ENCODE measurements around the gene MRPS7.
"Not testable (repeated sequence)": the region's sequence is repeated elsewhere in the genome, so short reads cannot be mapped to it uniquely, and the experiment has no call there.

The MRPS7 gene

DNA sequence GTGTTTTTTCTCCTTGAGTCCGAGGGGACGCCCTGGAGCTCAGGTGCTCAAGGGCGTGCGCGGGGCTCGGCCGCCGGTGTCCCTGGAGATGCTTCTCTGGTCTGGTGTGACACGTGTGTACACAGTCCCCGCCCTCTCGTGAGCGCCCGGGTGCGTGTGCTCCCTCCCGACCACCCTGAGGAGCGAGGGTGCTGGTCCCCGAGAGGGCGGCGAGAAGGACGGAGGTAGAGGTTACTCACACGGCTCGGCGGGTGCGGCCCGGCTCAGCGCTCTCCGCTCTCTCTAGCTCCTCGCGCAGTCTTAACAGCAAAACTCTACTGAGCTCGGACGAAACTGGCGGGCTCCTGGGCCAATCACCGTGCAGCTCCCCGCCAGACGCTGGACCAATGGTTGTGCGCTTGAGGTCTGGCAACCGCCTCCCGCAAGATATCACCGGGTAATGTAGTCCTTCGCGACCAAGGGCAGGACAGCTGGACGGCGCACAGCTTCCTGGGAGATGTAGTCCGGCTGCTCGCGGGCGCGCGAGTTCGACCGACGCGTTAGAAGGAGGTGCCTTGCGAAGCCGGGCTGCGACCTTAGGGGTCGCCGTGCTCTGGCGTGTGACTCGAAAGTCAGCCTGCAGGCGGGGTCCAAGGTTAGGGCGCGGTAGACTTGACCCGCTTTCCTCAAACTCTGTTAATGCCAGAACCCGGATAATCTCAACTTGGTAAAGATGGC, 27.6 kb downstream of the MRPS7 start, which contains the start of gene SLC25A19:
Gene SLC25A19, minus strand, starts transcription at position 319 of the 717 bp plus-strand sequence. CDS start 2,669 bp downstream, outside the sequence.
- Histone ChIP-seq H3K9me3 (ENCODE audit: low read length) (no peaks in the 10 kb centered on the region), H3K36me3 (ENCODE audit: insufficient read depth, low read length) (no peaks in the 10 kb centered on the region), H3K4me1 (ENCODE audit: insufficient read depth, low read length) (peaks cover 6% of the 10 kb centered on the region), H3K4me3 (ENCODE audit: low read length) (peak within 1 kb of the TSS; percentile 67), H3K27me3 (ENCODE audit: insufficient read depth, low read length) (no peaks in the 10 kb centered on the region), H2AFZ (ENCODE audit: low read depth, low read length) (peak within 1 kb of the TSS; percentile 82)

DNA sequence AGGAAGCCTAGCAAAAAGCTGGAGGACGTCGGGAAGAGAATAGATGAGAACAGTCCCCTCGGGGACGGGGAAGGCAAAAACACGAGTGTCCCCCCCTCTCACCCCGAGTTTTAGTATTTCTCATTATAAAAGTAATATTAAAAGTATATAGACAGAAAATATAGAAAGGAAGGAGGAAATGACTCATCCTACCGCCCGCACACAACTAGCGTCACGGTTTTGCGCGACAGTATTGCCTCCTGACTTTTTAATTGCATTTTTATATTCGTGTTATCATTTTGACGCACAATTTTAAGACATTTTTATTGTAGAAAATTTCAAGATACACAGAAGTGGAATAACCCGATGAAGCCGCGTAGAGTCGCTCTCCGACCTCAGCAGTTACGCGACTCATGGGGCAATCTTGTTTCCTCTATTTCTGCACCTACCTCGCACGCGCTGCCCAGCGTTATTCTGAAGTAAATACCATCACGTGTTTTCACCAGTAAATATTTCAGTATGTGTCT, 28.2 kb downstream of the MRPS7 start:
- peak overlapping the region; percentile 59 for H3K4me3 ChIP-seq (ENCODE audit: low read length)
- H2AFZ ChIP-seq (ENCODE audit: low read depth, low read length) = peak overlapping the region; percentile 18
- peaks cover 6% of the 10 kb centered on the region for H3K4me1 ChIP-seq (ENCODE audit: insufficient read depth, low read length)
- no peaks in the 10 kb centered on the region for H3K27me3 ChIP-seq (ENCODE audit: insufficient read depth, low read length)
- H3K36me3 ChIP-seq (ENCODE audit: insufficient read depth, low read length) = no peaks in the 10 kb centered on the region
- no peaks in the 10 kb centered on the region for H3K9me3 ChIP-seq (ENCODE audit: low read length)

DNA sequence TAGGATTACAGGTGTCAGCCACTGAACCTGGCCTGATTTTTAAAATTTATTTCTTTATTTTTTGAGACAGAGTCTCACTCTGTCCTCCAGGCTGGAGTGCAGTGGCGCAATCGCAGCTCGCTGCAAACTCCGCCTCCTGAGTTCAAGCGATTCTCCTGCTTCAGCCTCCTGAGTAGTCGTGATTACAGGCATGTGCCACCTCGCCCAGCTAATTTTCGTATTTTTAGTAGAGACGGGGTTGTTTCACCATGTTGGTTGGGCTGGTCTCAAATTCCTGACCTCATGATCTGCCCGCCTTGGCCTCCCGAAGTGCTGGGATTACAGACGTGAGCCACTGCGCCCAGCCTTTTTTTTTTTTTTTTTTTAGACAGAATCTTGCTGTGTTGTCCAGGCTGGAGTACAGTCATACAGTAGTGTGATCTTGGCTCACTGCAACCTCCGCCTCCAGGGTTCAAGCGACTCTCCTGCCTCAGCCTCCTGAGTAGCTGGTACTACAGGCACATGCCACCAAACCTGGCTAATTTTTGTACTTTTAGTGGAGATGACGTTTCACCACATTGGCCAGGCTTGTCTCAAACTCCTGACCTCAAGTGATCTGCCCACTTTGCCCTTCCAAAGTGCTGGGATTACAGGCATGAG, 31.2 kb downstream of the MRPS7 start:
- H3K9me3 ChIP-seq (ENCODE audit: low read length); H3K36me3 ChIP-seq (ENCODE audit: insufficient read depth, low read length); H2AFZ ChIP-seq (ENCODE audit: low read depth, low read length); H3K4me3 ChIP-seq (ENCODE audit: low read length); H3K4me1 ChIP-seq (ENCODE audit: insufficient read depth, low read length); H3K27me3 ChIP-seq (ENCODE audit: insufficient read depth, low read length): not testable (repeated sequence)

GRCh38 chr17:75295201-75296158, 33.8 kb downstream of the MRPS7 start:
- no peaks in the 10 kb centered on the region for H3K9me3 ChIP-seq (ENCODE audit: low read length)
- H2AFZ ChIP-seq (ENCODE audit: low read depth, low read length) = no peak overlapping the region
- H3K4me3 ChIP-seq (ENCODE audit: low read length) = no peak overlapping the region
- H3K27me3 ChIP-seq (ENCODE audit: insufficient read depth, low read length) = no peaks in the 10 kb centered on the region
- H3K36me3 ChIP-seq (ENCODE audit: insufficient read depth, low read length) = no peaks in the 10 kb centered on the region
- no peaks in the 10 kb centered on the region for H3K4me1 ChIP-seq (ENCODE audit: insufficient read depth, low read length)

- no peaks in the 10 kb centered on the region for H3K27me3 ChIP-seq (ENCODE audit: insufficient read depth, low read length)
- no peak overlapping the region for H3K4me3 ChIP-seq (ENCODE audit: low read length)
- H2AFZ ChIP-seq (ENCODE audit: low read depth, low read length) = no peak overlapping the region
- H3K36me3 ChIP-seq (ENCODE audit: insufficient read depth, low read length) = no peaks in the 10 kb centered on the region
- H3K9me3 ChIP-seq (ENCODE audit: low read length) = no peaks in the 10 kb centered on the region
- H3K4me1 ChIP-seq (ENCODE audit: insufficient read depth, low read length) = no peaks in the 10 kb centered on the region
These were observed 38.6 kb downstream of the MRPS7 start for GRCh38 chr17:75300280-75300679.

- H3K27me3 ChIP-seq (ENCODE audit: insufficient read depth, low read length) = no peaks in the 10 kb centered on the region
- no peaks in the 10 kb centered on the region for H3K36me3 ChIP-seq (ENCODE audit: insufficient read depth, low read length)
- no peaks in the 10 kb centered on the region for H3K9me3 ChIP-seq (ENCODE audit: low read length)
- no peaks in the 10 kb centered on the region for H3K4me1 ChIP-seq (ENCODE audit: insufficient read depth, low read length)
- H2AFZ ChIP-seq (ENCODE audit: low read depth, low read length) = no peak overlapping the region
- H3K4me3 ChIP-seq (ENCODE audit: low read length) = no peak overlapping the region
These were observed 39.4 kb downstream of the MRPS7 start for GRCh38 chr17:75301049-75301448.

DNA sequence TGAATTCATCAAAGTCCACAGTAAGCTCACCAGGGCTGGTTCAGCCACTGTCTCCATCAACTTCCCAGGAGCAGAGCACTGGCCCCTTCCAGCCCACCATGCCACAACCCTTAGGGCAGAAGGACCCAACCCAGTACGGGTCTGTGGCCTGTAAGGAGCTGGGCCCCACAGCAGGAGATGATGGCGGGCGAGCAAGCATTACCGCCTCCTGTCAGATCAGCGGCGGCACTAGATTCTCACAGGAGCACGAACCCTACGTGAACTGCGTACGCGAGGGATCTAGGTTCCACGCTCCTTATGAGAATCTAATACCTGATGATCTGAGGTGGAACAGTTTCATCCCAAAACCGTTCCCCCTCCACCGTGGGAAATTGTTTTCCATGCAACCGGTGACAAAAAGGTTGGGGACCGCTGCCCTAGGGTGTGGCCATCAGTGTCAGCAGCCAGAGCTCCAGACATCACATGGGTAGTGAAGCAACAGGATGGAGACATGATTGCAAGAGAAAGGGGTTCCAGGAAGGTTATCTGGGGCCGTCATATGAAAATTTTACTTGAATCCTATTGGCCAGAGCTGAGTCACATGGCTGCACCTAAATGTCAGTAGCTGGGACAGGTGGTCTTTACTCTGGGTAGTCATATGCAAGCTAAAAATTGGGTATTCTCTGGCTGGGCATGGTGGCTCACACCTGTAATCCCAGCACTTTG, 40.0 kb downstream of the MRPS7 start:
- Histone ChIP-seq H2AFZ (ENCODE audit: low read depth, low read length) (no peak overlapping the region), H3K27me3 (ENCODE audit: insufficient read depth, low read length) (no peaks in the 10 kb centered on the region), H3K4me3 (ENCODE audit: low read length) (no peak overlapping the region), H3K36me3 (ENCODE audit: insufficient read depth, low read length) (no peaks in the 10 kb centered on the region), H3K4me1 (ENCODE audit: insufficient read depth, low read length) (no peaks in the 10 kb centered on the region), H3K9me3 (ENCODE audit: low read length) (no peaks in the 10 kb centered on the region)

DNA sequence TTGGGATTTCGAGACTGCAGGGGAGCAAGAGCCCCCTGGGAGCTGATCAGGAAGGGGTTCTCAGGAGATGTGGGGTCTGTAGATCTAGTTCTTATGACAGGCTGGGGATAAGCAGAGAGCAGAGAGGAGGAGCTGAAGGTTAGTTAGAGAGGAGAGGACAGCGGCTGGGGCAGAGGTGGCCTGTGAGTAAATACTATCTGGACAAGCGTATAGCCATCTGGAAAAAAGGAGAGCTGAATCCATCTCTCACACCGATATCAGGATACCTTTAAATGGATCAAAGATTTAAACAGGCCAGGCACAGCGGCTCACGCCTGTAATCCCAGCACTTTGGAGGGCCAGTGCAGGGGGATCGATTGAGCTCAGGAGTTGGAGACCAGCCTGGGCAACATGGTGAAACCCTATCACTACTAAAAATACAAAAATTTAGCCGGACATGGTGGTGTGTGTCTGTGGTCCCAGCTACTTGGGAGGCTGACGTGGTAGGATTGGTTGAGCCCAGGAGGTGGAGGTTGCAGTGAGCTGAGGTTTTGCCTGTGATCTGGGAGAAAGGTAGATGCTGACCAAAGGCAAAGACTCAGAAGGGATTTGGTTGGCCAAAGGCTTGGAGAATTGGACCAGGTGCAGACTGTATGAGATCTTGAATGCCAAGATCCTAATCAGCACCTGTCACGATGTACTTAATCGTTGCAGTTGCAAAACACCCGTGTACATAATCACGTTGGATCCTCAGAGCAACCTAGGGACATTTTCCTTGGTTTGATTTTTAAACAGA, 46.5 kb downstream of the MRPS7 start:
- H3K9me3 ChIP-seq (ENCODE audit: low read length) = no peaks in the 10 kb centered on the region
- H2AFZ ChIP-seq (ENCODE audit: low read depth, low read length) = no peak overlapping the region
- no peak overlapping the region for H3K4me3 ChIP-seq (ENCODE audit: low read length)
- H3K27me3 ChIP-seq (ENCODE audit: insufficient read depth, low read length) = no peaks in the 10 kb centered on the region
- H3K4me1 ChIP-seq (ENCODE audit: insufficient read depth, low read length) = peaks cover 6% of the 10 kb centered on the region
- H3K36me3 ChIP-seq (ENCODE audit: insufficient read depth, low read length) = no peaks in the 10 kb centered on the region

DNA sequence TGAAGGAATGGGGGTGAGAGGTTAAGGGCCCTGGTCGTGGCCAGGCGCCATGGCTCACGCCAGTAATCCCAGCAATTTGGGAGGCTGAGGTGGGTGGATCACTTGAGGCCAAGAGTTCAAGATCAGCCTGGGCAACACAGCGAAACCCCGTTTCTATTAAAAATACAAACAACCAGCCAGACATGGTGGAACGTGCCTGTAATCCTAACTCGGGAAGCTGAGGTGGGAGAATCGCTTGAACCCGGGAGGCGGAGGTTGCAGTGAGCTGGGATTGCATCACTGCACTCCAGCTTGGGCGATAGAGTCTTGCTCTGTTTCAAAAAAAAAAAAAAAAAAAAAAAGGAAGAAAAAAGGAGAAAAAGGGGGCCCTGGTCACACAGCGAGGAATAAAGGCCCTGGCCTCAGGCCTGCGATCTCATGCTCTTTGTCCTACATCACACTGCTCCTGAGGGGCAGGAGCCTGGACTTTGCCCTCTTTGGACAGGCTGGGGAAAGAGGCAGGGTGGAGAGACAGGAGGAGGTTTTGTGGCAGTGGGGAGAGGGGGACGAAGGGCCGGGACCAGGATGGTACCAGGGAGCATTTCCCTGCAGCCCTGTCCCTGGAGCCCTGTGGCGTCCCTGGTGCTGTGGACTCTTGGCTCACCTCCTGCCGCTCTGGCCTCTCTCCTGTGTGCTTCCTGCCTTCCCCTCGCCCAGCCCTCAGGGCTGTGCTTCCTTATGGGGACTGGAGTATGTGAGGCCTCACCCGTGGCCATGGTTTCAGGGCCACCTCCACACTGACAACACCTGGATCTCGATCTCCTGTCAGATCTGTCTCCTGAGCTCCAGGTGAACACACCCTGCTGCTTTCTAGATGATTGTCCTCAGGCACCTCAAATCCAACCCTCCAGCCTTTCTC, 47.3 kb downstream of the MRPS7 start:
- no peaks in the 10 kb centered on the region for H3K9me3 ChIP-seq (ENCODE audit: low read length)
- H3K4me1 ChIP-seq (ENCODE audit: insufficient read depth, low read length) = peaks cover 6% of the 10 kb centered on the region
- H3K4me3 ChIP-seq (ENCODE audit: low read length) = no peak overlapping the region
- no peaks in the 10 kb centered on the region for H3K27me3 ChIP-seq (ENCODE audit: insufficient read depth, low read length)
- H2AFZ ChIP-seq (ENCODE audit: low read depth, low read length) = no peak overlapping the region
- no peaks in the 10 kb centered on the region for H3K36me3 ChIP-seq (ENCODE audit: insufficient read depth, low read length)

GRCh38 chr17:75313941-75314551, 52.4 kb downstream of the MRPS7 start:
- Histone ChIP-seq H2AFZ (ENCODE audit: low read depth, low read length) (no peak overlapping the region), H3K27me3 (ENCODE audit: insufficient read depth, low read length) (no peaks in the 10 kb centered on the region), H3K36me3 (ENCODE audit: insufficient read depth, low read length) (peaks cover 8% of the 10 kb centered on the region), H3K4me3 (ENCODE audit: low read length) (no peak overlapping the region), H3K9me3 (ENCODE audit: low read length) (no peaks in the 10 kb centered on the region), H3K4me1 (ENCODE audit: insufficient read depth, low read length) (peaks cover 3% of the 10 kb centered on the region)

Data from neuron (in vitro differentiated cells).